Measurements from ENCODE around the gene HHIP. TPM values are rescaled to one million over a fixed set of nuclear protein-coding genes. Genes with fewer than 3 reads are reported as not detected.

Gene HHIP
- total and polyA plus RNA-seq, 2 donors from 2014 or later, result 0.85 to 2.5 TPM

- H3K27me3 ChIP-seq (ENCODE audit: control insufficient read depth, insufficient read depth, low read length), result no peaks in the 10 kb centered on the region
- intact Hi-C loops (cut with DNase I), result no loop called here
- no peaks in the 10 kb centered on the region for H3K4me1 ChIP-seq (ENCODE audit: control insufficient read depth in 2 of 3, insufficient read depth in 2 of 3, low read depth in 1 of 3, low read length in 3 of 3)
- DNase-seq (no peak), FAIRE-seq (no peak)
- H3K9me3 ChIP-seq (ENCODE audit: control insufficient read depth in 2 of 3, insufficient read depth in 1 of 3, low read length in 3 of 3), result no peaks in the 10 kb centered on the region
- TF ChIP-seq CTCF (IDR thresholded peaks at IDR 0.05; ENCODE audit: borderline replicate concordance, extremely low read depth, insufficient read depth), result no peak
- no peaks in the 10 kb centered on the region for H3K36me3 ChIP-seq (ENCODE audit: control insufficient read depth in 2 of 3, insufficient read depth in 3 of 3, low read length in 3 of 3)
- no peak overlapping the region for H3K9ac ChIP-seq (ENCODE audit: low read length in 3 of 3)
- H3K27ac ChIP-seq (ENCODE audit: low read depth in 2 of 2, low read length in 2 of 2), result no peak overlapping the region
- H3K4me3 ChIP-seq (ENCODE audit: low read length in 3 of 3), result no peak overlapping the region
Measured at GRCh38 chr4:144714166-144714565, 68.2 kb downstream of the HHIP start.

- DNase-seq (no peak), FAIRE-seq (no peak)
- Histone ChIP-seq H3K4me3 (ENCODE audit: low read length in 3 of 3) (no peak overlapping the region), H3K27me3 (ENCODE audit: control insufficient read depth, insufficient read depth, low read length) (no peaks in the 10 kb centered on the region), H3K27ac (ENCODE audit: low read depth in 2 of 2, low read length in 2 of 2) (no peak overlapping the region), H3K9ac (ENCODE audit: low read length in 3 of 3) (no peak overlapping the region), H3K9me3 (ENCODE audit: control insufficient read depth in 2 of 3, insufficient read depth in 1 of 3, low read length in 3 of 3) (no peaks in the 10 kb centered on the region), H3K4me1 (ENCODE audit: control insufficient read depth in 2 of 3, insufficient read depth in 2 of 3, low read depth in 1 of 3, low read length in 3 of 3) (no peaks in the 10 kb centered on the region), H3K36me3 (ENCODE audit: control insufficient read depth in 2 of 3, insufficient read depth in 3 of 3, low read length in 3 of 3) (no peaks in the 10 kb centered on the region)
- TF ChIP-seq CTCF (IDR thresholded peaks at IDR 0.05; ENCODE audit: borderline replicate concordance, extremely low read depth, insufficient read depth), result no peak
- intact Hi-C loops (cut with DNase I), result no loop called here
Measured at GRCh38 chr4:144715230-144715629, 69.3 kb downstream of the HHIP start.

- TF ChIP-seq CTCF (IDR thresholded peaks at IDR 0.05; ENCODE audit: borderline replicate concordance, extremely low read depth, insufficient read depth), result no peak
- Histone ChIP-seq H3K9me3 (ENCODE audit: control insufficient read depth in 2 of 3, insufficient read depth in 1 of 3, low read length in 3 of 3) (no peaks in the 10 kb centered on the region), H3K4me3 (ENCODE audit: low read length in 3 of 3) (no peak overlapping the region), H3K27me3 (ENCODE audit: control insufficient read depth, insufficient read depth, low read length) (no peaks in the 10 kb centered on the region), H3K27ac (ENCODE audit: low read depth in 2 of 2, low read length in 2 of 2) (no peak overlapping the region), H3K4me1 (ENCODE audit: control insufficient read depth in 2 of 3, insufficient read depth in 2 of 3, low read depth in 1 of 3, low read length in 3 of 3) (no peaks in the 10 kb centered on the region), H3K9ac (ENCODE audit: low read length in 3 of 3) (no peak overlapping the region), H3K36me3 (ENCODE audit: control insufficient read depth in 2 of 3, insufficient read depth in 3 of 3, low read length in 3 of 3) (no peaks in the 10 kb centered on the region)
- no peak for DNase-seq
- no peak for FAIRE-seq
- intact Hi-C loops (cut with DNase I), result no loop called here
Measured at GRCh38 chr4:144716778-144717177, 70.8 kb downstream of the HHIP start.

GRCh38 chr4:144718958-144719512 lies 73.1 kb downstream of the HHIP start:
- H3K9me3 ChIP-seq (ENCODE audit: control insufficient read depth in 2 of 3, insufficient read depth in 1 of 3, low read length in 3 of 3), result no peaks in the 10 kb centered on the region
- intact Hi-C loops (cut with DNase I), result no loop called here
- H3K36me3 ChIP-seq (ENCODE audit: control insufficient read depth in 2 of 3, insufficient read depth in 3 of 3, low read length in 3 of 3), result no peaks in the 10 kb centered on the region
- H3K4me1 ChIP-seq (ENCODE audit: control insufficient read depth in 2 of 3, insufficient read depth in 2 of 3, low read depth in 1 of 3, low read length in 3 of 3), result no peaks in the 10 kb centered on the region
- no peak overlapping the region for H3K27ac ChIP-seq (ENCODE audit: low read depth in 2 of 2, low read length in 2 of 2)
- no peak overlapping the region for H3K9ac ChIP-seq (ENCODE audit: low read length in 3 of 3)
- H3K27me3 ChIP-seq (ENCODE audit: control insufficient read depth, insufficient read depth, low read length), result no peaks in the 10 kb centered on the region
- H3K4me3 ChIP-seq (ENCODE audit: low read length in 3 of 3), result no peak overlapping the region
- FAIRE-seq (no peak), DNase-seq (no peak)
- no peak for TF ChIP-seq CTCF (IDR thresholded peaks at IDR 0.05; ENCODE audit: borderline replicate concordance, extremely low read depth, insufficient read depth)

Data from kidney (tissue), 14 donors.